ENCODE data around the gene SLC25A23. TPM values are rescaled to one million over a fixed set of nuclear protein-coding genes. Genes with fewer than 3 reads are reported as not detected.
A peak's percentile ranks its signal among the peaks of the same experiment; 100 is the strongest.

The SLC25A23 gene
- total RNA-seq, 1 donor from 2014 or later = 42.6 TPM

- peak; percentile 99 for DNase-seq
Observed at GRCh38 chr19:6424939-6425731, 34.5 kb downstream of the SLC25A23 start.

DNA sequence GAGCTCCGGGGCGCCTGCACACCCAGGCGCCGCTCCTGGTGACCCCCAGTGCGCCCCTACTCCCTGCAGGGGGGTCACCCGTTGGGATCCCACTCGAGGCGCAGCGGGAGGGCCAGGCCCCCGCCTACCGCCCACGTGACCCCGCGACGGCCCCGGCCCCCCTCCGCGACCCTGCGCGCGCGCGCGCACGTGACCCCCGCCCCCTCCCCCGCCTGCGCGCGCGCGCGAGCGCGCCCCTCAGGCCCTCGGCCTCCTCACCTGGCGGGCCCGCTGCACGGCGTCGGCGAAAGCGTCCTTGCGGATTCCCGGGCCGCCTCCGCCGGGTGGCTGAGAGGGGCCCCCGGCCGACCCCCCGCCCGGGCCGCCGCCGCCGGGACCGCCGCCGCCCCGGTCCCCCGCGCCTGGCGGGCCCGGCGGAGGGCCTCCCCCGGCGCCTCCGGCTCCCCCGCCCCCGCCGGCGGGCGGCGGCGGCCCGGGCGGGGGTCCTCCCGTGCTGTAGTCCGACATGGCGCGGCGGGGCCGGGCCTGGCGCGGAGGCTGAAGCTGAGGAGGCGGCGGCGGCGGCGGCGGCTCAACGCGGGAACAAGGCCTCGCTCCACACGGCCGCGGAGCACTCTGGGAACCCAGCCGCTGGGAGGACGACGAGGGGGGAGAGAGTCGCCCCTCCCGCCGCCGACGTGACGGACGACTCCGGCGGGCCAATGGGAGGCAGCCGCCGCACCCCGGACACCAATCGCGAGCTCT lies 35.2 kb downstream of the SLC25A23 start, which contains the start of gene KHSRP:
Gene KHSRP, minus strand, starts transcription at position 617 of the 744 bp plus-strand sequence. Its CDS starts 110 bp downstream, at position 507.
- DNase-seq = no peak

- DNase-seq = no peak
Observed at GRCh38 chr19:6423499-6424194, 35.9 kb downstream of the SLC25A23 start.

- no peak for DNase-seq
Observed at GRCh38 chr19:6421075-6422014, 38.2 kb downstream of the SLC25A23 start.

DNA sequence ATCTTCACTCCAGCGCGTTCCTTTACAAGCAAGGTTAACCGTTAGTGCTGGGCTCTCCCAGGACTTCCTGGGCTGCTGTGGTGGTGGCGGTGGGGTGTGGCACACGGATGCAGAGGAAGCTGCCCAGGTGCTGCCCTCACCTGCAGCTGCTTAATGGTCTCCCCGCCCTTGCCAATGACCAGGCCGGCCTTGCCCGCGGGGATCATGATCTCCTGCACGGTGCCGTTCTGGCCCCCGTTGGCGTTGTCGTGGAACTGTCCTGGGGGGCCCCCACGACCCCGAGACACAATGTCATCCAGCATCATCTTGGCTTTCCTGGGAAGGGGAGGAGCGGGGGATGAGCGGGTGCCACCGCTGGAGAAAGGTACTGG lies 41.0 kb downstream of the SLC25A23 start:
- no peak for DNase-seq

DNA sequence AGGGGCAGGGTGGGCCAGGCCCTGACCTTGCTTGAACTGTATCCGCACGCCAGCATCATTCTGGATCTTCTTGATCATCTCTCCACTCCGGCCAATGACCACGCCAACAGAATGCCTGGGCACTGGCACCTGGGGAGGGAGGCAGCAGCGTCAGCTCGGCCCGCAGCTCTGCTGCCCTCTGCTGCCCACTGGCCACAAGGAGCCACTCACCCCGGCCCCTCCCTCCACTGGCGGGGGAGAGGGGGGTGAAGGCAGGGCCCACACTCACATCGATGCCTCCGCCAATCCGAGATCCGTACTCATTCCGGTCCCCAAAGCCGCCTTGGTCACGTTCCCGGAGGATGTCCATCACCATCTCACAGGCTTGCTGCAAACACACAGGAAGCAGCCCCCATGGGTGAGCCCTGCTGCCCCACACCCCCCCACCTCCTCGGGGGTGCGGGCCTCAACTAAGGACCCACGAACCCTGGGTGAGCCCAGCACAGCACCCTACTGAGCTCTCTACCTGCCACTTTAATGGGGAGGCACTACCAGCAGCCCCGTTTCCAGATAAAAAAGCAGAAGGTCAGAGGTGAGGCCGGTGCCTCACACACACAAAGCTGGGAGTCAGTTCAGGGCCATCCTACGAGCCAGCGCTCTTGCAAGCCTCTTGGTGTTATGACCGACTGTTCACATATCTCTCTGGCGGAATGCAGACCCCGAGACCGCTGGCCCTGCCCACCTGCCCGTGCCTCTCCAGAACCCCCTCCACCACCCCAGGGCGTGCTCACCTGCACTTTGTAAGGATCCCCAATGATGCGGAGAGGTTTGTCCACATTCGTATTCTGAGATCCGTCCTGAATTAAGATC lies 41.7 kb downstream of the SLC25A23 start:
- DNase-seq = no peak

- no peak for DNase-seq
Observed at GRCh38 chr19:6416658-6417405, 42.8 kb downstream of the SLC25A23 start.

- DNase-seq = no peak
Observed at GRCh38 chr19:6415591-6416190, 43.9 kb downstream of the SLC25A23 start.

DNA sequence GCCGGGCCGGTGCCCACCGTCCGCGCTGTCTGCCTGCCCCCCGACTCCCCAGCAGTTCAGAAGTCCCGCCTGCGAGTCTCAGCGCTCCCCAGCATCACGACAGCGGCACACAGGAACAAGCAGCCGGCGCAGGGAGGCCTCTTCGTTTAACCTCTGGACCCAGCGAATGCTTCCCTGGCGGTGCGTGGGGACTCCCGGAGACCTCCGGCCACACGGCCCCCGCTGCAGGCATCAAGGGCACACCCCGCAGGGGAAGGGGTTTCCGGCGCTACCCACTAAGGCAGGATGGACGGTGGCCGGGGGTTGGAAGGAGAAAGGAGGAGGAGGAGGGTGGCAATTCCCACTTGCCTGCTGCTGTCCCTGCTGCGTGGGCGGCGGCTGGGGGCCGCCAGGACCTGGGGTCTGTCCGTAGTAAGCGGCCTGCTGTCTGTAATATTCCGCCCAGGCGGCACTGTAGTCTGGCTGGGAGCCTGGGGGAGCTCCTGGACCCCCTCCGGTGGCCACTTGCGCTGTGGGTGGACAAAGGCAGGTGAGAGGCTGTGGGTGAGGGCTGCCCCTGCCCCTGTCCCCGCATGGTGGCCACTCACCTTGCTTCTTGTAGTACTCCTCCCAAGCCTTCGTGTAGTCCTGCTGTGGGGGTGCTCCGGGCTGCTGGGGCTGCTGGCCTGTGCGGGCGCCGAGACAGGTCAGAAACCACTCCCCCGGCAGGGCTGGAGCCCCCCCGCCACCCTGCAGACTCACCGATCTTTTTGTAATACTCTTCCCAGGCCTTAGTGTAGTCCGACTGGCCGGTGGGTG lies 44.6 kb downstream of the SLC25A23 start:
- no peak for DNase-seq

DNA sequence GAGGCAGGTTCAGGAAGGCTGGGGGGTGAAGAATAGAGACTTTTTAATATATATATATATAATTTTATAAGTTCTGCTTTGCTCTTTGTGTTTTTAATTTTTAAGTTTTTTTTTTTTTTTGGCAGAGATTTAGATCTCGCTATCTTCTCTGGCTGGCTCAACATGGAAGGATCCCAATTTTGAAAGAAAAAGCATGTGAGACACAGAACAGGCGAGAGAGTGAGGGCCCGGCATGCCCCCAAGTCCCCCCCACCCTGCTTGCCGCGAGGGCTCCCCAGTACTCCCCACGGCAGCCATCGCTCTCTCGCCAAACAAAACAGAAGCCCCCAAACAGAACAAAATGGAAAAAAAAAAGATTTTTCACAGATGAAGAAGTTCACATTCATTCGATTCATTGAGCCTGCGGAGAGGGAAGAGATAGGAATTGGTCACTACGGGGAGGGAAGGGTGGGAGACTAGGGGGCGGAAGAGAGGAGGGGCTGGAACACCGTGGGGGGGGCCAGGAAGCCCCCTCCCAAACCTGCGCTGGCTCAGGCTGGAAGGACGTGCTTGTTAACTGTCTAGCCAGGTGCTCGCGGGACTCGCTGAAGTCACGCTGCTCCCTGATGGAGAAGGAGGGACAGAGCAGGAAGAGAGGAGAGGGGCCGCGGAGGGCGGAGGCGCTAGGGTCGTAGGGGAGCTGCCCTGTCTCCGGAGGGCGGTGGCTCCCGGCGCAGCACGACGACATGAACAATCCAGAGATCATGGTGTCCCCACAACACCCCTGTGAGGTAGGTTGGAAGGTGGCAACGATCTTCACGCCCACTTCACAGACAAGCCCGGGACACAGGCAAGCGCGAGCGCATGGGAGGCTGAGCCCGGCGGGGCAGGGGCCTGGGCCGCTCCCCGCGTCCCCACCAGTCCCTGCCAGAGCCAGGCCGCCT lies 45.6 kb downstream of the SLC25A23 start:
- DNase-seq = no peak

DNA sequence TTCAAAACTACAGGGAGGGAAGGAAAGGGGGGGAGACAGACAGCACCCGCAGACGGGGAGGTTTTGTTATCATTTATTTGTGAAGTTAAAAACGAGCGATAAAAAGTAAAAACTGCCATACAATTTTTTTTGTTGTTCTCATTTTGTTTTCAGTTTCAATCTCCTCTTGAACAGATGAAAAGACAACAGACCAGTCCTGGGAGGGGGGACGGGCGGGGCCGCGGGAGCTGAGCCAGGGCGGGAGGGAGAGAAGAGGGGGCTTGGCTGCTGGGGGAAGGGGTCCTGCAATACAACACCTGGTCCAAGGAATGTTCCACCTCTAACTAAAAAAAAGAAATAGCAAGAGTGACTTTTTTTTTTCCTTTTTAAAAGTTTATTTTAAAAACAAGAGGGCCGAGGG lies 46.3 kb downstream of the SLC25A23 start:
- no peak for DNase-seq

DNA sequence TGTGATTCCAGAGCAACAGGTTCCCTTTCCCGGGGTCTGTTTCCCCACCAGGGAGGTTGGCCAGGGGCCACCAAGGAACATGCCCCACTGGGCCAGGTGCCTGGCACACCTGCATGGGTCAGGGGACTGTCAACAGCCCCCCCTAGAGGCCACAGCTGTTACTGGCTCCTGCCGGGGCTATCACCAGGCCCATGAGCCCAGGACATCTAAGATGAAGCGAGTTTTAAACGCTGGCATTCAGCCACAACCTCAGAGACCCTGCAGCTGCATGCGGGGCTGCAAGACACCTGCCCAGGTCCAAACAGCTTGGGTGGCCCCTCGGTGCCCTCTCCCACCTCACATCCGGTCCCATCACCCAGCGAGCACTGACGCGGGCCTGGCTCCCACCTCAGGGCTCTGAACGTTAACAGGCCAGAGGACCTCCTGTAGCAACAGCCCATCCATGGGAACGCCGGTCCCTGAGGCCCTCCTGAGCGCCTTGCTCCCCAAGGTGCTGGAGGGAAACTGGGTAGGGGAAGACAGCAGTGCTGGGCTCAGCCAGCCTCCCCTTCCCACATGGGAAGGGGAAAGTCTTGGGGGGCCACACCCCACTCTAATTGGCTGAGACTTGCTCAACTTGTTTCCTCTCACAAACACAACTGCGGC lies 47.0 kb downstream of the SLC25A23 start:
- no peak for DNase-seq

- no peak for DNase-seq
Observed at GRCh38 chr19:6412061-6412446, 47.5 kb downstream of the SLC25A23 start.

DNA sequence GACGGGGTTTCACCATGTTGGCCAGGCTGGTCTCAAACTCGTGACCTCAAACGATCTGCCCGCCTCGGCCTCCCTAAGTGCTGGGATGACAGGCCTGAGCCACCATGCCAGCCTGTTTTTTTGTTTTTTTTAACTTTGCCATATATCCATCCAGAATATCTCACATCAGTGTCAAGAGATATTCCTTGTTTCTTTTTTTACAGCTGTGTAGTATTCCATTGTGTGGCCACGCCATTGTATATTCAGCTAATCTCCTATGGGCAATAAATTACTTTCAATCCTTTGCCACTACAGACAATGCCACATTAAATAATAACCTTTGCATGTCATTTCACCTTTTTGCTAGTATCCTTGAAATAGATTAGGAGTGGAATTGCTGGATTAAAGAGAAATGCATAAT lies 50.2 kb downstream of the SLC25A23 start:
- DNase-seq = no peak

GRCh38 chr19:6406401-6406800 lies 53.2 kb downstream of the SLC25A23 start:
- no peak for DNase-seq

- peak; percentile 69 for DNase-seq
Observed at GRCh38 chr19:6402837-6403608, 56.6 kb downstream of the SLC25A23 start.
